NCI-H2171 (cell line): ENCODE data around the gene TLK1.

ENCODE experiments used
- DNase-seq: peaks from one replicate; lab custom pipeline; 2025; lab: John Stamatoyannopoulos, UW

The TLK1 gene

GRCh38 chr2:170966648-170967396 is 193.9 kb downstream of the TLK1 start:
- DNase-seq = no peak

DNA sequence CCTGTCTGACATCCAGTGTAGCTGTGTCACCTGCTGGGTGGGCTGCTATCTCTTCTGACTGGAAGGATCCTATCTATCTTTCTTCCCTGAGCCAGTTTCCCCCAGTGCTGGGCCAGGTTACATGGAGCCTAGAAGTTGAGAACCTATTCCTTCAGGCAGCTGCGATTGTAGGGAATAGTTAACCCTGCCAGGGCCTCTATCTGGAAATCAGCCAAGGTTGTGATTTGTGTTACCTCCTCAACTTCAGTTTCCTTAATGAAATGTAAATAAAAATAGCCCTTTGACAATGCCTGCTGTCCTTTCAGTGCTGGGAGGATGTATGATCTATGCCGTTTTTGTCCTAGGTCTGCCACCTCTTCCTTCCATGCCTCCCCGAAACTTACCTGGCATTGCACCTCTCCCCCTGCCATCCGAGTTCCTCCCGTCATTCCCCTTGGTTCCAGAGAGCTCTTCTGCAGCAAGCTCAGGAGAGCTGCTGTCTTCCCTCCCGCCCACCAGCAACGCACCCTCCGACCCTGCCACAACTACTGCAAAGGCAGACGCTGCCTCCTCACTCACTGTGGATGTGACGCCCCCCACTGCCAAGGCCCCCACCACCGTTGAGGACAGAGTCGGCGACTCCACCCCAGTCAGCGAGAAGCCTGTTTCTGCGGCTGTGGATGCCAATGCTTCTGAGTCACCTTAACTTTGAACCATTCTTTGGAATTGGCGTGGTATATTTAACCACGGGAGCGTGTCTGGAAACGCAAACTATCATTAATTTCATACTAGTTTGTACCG is 195.1 kb downstream of the TLK1 start:
- DNase-seq = no peak

GRCh38 chr2:170963386-170963785 is 197.3 kb downstream of the TLK1 start:
- no peak for DNase-seq

DNA sequence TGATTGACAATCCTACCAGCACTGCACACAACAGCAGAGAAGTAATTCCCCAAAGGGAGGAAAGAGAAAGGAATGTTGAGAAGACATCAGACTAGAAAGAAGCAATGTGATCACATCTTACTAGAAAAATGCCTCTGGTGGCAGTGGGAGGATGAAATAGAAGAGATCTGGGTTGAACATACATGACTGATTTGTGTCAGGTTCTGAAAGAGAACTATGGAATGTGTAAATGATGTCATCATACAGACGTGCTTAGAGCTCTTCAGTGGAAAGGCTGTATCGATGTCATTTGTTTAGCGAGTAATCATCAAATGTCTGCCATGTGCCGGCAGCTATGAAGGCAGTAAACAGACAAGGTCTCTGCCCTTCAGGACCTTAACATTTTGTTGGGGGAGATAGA is 206.8 kb downstream of the TLK1 start:
- no peak for DNase-seq

- DNase-seq = no peak
Observed at GRCh38 chr2:170950221-170950761, 210.4 kb downstream of the TLK1 start.

DNA sequence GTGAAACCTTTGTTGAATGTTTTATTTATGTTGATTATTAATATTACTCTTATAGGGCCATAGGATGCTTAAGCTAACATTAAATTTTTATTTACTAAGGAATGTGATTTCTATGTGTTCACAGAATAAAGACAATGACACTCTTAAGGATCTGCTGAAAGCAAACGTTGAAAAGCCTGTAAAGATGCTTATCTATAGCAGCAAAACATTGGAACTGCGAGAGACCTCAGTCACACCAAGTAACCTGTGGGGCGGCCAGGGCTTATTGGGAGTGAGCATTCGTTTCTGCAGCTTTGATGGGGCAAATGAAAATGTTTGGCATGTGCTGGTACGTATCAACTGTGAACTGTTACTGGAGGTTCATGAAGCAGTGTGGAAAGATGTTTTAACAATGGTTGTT is 211.3 kb downstream of the TLK1 start:
- no peak for DNase-seq

DNA sequence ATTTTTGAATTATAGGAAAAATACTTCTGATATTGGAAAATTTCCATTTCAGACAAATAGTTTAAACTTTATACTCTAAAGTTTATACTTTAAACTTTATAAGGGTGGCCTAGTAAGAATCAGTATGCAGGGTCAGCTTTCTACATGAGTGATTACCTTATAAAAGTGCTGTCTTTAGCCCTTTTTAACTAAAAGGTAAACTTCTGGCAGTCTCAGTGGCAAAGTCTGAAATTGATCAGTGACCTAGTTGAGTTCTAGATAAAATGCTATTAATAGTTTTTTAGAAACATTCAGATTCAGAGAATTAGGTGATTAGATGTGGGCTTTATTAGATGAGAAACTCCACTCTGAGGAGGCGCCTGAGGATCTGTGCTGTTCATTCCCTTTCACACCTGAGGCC is 216.1 kb downstream of the TLK1 start:
- DNase-seq = no peak

DNA sequence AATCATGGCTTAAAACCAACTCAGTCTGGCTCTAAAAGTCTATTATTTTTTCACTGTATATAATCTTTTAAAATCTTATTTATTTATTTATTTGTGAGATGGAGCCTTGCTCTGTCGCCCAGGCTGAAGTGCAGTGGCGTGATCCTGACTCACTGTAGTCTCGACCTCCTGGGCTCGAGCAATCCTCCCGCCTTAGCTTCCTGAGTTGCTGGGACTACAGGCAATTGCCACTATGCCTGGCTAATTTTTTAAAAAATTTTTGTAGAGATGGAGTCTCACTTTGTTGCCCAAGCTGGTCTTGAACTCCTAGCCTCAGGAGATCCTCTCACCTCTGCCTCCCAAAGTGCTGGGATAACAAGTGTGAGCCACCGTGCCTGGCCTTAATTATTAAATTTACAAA is 217.1 kb downstream of the TLK1 start:
- no peak for DNase-seq

GRCh38 chr2:170943041-170943440 is 217.7 kb downstream of the TLK1 start:
- DNase-seq = no peak

DNA sequence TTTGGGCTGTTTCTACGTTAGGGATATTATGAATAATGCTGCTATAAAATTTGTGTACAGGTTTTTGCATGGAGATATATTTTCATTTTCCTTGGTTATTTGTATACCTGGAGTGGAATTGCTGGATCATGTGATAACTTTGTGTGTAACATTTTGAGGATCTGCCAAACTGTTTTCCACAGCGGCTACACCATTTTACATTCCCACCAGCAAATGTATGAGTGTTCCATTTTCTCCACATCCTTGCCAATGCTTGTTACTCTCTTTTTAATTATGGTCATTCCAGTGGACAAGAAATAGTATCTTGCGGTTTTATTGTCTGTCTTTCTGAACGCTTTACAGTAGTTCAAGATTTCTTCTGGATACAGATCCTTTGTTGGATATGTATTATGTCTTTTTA is 218.1 kb downstream of the TLK1 start:
- DNase-seq = no peak
